ENCODE results near the gene RPL9.
"Not testable (repeated sequence)": the region's sequence is repeated elsewhere in the genome, so short reads cannot be mapped to it uniquely, and the experiment has no call there.

Gene RPL9

DNA sequence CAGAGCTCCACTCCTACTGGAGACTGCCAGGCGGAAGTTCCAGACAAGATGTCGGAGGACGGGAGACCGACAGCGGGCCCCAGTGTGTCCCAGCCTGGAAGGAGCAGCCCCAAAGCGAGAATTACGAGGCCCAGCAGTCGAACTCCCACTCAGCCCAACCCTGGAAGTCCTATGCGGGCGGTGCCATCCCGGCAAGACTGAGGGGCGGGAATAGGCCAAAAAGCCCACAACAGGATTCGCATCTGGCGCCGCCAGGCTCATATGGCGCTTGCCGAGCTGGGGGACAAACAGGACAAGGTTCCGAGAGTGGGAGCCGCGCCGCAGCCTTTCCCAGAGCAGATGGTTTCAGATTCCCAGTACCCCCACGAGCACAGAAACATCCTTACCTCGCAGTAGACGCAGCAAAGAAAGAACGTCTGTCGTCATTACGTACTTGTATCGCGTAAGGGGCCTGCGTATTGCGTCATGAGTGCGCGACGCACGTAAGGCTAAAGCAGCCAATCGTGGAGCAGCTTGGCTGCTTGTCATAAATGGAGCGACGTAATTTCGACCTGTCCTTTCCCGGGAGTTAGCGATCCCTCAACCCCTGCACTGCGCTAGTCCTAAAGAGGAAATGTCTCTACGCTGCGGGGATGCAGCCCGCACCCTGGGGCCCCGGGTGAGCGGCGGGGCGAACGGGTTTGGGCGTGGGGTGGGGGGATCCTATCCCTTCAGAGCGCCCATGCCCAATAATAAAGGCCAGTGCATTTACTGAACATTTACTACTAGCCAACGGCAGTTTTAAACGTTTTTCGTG is at the start of gene RPL9, which contains the start of gene LIAS:
TSS of gene RPL9 (minus strand) at position 418 of the 796 bp plus-strand sequence. CDS start 483 bp downstream, outside the sequence.
TSS of gene LIAS (plus strand) at position 552 of the 796 bp plus-strand sequence. CDS start at position 614, 62 bp downstream.
- peak; percentile 87 for DNase-seq

DNA sequence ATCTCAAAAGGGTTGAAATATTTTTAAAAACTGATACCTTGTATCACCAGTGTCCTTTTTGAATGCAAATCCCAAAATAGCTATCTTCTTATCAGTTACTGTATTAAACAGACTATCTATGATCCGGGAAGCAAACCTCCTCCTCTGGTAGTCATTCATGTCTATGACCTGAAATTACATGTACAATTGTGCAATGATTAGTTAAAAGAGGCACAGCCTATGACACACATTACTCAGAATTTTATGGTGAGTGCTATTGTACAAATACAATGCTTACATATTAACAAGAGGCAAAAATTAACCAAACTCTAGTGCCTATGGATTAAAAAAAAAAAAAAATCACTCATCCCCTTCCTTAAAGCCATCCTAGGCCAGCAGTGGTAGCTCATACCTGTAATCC is 46.9 kb upstream of the RPL9 start:
- no peak for DNase-seq

DNA sequence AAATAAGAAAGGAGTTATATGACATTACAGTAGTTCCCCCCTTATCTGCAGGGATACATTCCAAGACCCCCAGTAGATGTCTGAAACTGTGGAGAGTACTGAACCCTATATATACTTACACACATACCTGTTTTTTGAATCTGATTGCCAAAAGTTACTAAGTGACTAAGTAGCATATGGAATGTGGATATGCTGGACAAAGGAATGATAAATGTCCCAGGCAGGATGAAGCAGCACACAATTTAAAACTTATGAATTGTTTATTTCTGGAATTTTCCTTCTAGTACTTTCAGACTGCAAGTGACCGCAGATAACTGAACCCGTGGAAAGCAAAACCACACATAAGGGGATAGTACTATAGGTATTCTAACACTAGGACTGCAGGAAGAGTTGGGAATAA is 45.8 kb upstream of the RPL9 start:
- DNase-seq, result no peak

DNA sequence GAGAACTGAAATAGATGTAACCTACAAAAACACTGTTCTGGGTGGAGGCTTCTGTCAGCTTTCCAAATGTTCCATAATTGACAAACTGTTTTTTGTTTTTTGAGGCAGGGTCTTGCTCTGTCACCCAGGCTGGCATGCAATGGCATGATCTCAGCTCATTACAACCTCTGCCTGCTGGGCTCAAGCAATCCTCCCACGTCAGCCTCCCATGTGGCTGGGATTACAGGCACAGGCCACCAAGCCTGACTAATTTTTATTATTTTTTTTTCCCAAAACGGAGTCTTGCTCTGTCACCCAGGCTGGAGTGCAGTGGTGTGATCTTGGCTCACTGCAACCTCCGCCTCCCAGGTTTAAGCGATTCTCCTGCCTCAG is 43.9 kb upstream of the RPL9 start:
- DNase-seq, result not testable (repeated sequence)

DNA sequence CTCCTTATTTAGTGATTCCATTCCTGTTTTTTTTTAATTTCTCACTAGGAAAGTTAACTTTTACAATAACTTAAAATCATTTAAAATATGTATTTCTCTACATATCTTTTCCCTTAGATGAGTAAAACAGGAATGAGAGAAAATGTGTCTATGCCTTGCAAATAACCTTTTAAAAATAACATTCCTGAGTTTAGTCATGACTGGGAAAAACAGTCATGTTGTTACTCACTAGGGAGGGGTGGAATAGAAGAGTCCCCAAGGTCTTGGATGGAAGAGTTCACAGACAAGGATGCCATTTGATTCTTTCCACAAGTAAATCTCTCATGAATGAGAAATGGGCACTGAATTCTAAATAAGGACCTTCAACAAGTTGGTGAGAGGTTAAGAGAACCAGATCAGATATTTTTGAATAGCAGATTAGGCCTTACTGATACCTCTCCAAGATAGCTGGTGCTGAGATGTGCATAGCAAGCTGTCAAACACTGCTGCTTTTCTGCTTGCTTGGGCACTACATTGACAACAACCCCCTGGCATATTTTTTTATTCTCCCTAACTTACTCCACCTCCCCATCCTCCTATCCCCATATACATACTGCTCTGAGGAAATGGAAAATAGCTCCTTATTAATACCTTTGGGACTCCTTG is 43.4 kb upstream of the RPL9 start:
- DNase-seq, result no peak

DNA sequence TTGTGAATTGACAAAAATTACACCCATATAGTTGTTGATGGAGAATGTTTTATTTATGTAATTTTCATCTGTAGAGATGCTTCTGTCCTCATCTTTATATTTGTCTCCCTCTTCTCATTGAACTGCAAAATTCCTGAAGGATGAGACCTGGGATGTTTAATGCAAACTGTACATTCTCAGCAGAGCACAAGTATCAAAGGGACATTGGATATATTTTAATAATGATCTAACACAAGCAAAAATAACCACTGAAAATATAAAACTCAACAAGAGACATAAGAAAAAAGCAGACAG is 40.0 kb upstream of the RPL9 start:
- DNase-seq, result no peak

DNA sequence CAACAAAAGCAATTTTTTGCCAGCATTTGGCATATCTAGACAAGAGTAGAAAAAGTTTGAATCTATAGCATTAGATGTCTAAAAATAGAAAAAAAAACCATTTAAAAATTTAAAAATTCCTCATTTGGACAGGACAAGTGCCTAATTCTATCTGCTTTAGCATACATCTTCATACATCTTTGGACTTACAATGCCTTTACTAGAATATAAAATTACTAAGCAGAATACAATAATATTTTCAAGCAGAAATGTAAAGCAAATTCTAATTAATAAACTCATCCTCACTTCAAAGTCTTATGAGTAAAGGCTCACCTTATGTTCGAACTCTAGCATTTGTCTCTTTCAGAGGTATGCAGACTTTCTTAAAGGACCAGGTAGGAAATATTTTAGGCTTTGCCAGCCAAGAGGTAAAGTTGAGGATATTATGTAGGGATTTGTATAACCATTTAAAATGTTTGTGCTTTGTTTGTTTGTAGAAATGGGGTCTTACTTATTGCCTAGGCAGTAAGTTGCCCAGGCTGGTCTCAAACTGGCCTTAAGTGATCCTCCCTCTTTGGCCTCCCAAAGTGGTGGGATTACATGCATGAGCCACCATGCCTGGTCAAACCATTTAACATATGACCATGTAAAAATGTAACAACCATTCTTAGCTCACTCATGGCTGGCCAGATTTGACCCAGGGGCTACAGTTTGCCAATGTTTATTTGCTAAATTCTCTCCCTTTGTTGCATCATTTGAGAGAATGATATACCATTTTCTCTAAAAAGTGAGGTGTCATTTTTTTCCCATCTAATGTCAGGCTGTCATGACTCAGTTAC is 39.4 kb upstream of the RPL9 start:
- DNase-seq, result no peak

DNA sequence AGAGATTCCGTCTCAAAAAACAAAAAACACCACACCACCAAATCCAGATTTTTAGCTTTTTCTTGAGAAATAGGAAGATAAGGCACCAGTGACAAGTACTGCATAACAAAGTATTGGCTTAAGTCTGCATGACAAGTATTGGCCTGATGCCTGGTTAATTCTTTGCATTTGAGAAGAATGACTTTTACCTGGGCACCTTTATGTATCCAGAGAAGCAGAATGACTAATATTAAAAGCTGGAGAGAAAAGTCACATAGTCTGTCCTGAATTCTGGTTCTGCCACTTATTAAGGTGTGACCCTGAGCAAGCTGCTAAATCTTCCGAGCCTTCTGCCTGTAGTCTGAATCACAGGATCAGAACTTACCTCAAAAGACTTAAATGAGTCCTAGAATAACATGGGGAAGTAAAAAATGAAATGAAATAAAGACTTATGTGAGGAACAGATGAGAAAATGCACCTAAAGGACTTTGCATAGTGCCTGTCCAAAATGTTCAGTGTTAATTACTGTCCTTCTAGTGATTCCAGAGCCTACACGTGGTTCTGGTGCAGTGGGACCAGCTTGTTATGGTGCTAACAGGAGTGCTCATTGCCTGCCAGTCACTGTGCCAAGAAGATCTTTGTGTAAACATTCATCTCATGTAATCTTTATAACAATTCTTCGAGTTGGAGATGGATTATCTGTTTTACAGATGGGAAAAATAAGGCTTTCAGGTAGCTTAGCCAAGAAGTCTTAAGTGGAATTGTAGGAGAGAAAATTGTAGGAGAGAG is 36.9 kb upstream of the RPL9 start:
- DNase-seq, result no peak

DNA sequence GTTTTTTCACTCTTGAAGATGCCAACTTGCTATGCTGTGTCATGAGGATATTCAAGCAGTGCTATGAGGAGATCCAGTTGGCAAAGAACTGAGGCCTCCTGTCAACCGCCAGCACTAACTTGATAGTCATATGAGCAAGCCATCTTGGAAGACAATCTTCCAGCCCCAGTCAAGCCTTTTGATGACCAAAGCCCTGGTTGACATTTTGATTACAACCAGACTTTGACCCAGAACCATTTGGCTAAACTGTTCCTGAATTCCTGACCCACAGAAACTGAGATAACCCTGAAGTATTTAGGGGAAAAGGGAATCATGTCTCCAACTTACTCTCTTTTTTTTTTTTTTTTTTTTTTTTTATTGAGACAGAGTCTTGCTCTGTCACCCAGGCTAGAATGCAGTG is 35.6 kb upstream of the RPL9 start:
- no peak for DNase-seq

DNA sequence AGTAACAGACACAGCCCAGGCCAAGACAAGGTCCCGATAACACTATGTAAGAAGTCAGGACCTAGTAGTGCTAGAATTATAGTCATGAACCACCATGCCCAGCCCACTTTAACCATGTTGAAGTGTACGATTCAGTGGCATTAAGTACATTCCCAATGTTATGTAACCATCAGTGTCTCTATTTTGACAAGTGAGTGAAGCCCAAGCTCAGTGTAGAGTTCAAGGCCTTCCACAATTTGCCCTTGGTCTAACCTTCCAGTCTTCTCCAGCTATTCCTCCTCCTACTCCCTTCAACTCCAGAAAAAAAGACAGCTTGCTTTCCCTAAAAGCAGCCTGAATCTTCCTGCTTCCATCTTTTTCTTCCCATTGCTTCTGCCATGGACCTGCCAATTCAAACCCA is 31.6 kb upstream of the RPL9 start:
- DNase-seq, result no peak

DNA sequence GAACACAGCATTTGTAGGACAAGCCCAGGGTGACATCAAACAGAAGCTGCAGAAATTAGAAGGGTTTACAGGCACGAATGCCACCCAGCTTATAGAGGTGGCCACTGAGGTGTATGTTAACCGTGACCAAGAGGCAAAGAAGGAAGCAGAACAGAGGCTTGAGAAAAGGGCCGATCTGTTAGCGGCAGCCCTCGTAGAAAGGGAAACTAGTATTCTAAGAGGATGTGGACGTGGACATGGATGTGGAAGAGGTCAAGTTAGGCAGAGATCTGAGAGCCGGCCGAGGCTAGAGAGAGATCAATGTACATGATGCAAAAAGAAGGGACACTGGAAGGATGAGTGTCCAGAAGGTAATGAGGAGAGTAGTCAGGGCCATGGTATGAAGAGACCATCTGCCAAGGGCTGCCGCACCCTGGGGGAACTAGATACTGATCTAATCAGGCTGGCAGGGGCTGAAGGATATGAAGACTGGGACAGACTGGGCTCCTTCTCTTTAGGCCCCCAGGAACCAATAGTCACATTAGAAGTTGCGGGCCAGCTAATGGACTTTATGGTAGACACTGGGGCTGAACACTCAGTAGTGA is 27.6 kb upstream of the RPL9 start:
- no peak for DNase-seq

DNA sequence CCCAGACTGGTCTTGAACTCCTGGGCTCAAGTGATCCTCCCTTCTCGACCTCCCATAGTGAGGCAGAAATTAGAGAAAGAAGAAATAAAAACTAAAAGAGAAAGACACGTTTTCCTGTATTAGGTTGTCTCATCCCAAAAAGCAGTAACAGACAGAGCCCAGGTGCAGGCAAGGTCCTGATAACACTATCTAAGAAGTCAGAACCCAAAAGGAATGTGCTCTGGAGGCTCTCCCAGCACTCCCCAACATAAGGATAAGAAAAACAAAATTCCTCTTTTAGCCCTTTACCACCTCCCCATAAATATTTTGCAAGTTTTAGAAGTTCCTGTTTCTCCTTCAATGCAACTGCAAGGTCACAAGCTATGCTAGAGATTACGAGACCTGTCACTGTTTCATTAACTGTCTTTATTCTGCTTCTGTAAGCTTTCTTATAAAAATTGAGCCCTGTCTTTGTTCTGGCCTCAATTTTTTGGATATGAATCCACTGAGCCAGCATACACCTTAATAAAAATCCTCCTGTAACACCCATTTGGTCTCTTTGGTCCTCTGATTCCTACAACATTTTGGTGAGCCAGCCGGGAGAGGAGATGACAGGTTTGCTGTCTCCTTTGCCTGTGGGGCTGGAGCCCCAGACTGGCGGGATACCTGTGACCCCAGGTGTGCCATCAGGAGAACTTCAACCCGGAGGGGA is 26.0 kb upstream of the RPL9 start:
- DNase-seq, result no peak

DNA sequence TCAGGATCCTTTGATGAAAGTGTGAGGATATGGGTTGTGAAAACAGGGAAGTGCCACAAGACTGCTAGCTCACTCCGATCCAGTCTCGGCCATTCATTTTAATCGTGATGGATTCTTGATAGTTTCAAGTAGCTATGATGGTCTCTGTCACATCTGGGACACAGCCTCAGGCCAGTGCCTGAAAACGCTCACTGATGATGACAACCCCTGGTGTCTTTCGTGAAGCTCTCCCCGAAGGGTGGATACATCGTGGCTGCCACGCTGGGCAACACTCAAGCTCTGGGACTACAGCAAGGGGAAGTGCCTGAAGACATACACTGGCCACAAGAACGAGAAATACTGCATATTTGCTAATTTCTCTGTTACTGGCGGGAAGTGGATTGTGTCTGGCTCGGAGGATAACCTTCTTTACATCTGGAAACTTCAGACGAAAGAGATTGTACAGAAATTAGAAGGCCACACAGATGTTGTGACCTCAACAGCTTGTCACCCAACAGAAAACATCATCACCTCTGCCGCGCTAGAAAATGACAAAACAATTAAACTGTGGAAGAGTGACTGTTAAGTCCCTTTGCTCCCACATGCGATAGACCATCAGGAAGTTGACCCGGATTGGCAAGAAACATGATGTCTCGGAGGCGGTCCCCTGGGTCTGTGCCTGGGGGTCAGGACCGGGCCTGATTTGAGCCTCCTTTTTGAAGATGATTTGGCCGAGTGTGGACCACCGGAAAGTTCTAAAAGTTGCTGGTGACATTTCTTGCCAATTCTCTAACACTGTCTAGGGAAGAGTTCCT is 22.4 kb upstream of the RPL9 start:
- DNase-seq, result no peak

DNA sequence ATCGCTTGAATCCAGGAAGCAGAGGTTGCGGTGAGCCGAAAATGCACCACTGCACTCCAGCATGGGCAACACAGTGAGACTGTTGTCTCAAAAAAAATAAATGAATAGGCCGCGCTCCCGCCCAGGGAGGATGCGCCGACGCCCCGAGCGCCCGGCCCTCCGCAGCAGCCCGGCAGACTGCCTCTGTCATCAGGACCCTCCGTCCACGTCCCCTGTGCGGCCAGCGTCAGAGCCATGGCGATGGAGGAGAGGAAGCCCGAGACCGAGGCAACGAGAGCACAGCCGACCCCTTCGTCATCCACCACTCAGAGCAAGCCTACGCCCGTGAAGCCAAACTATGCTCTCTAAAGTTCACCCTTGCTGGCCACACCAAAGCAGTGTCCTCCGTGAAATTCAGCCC is 21.5 kb upstream of the RPL9 start:
- no peak for DNase-seq

DNA sequence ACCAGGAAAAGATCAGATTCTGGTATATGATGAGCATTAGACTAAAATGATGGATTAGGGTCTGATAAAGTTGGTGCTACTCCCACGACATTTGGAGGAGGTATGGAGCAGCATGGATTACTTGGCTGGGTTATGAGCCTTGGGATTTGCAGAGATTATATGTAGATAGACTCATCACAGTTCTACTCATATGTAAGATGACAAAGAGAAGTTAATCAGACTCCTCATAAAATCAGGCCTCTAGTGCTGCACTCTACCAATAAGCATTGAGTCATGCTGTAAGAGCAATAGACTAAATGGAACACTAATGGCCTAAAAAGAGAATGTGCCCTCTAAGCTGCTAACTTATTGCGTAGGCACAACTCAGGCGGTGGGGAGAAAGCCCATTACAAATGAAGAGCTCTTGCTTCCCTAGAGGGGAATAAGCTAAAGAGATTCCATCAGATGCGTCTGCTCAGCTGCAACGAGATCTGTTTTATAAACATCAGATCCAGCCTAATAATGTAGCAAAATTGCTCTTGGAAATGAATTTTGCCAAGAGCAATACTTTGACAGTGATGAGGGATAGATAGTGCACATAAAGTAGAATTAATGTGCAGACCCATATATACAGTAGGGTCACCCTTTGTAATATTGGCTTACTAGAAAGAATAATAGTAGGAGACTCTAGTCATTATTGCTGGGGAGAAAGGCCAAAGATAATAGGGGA is 17.6 kb upstream of the RPL9 start:
- no peak for DNase-seq

DNA sequence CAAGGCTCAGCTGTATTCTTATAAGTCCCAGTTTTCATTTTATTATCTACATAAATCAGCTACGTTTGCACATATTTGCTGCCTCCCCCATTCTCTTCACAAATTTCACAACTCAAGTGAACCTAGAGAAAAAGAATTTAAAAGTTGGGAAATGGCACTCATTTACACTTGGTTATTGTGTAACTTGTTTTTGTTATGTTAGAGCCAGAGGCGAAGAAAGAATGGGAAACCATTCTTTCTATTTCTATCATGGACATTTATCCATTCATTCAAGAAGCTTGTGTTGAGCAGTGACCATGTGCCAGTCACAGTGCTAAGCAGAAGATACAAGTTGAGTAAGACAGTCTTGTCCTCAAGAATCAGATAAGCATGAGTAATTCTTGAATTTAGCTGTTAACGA is 13.7 kb upstream of the RPL9 start:
- DNase-seq, result no peak

DNA sequence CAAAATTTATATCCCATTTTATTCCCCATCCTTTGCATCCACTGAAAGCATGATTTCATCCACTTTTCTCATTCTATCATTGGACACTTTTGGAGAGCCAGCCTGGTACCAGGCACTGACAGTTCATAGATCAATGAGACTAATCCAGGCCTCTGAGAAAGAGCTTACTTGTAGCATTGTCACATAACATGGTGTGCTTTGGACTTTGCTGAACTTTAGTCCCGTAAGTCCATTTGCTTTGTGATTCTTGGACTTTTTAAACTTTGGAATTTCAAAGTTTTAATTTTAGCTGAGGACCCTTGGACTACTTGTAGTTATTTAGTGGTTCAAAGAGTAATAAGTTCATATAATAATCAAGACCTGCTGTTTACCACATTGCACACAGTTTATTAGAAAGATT is 11.7 kb upstream of the RPL9 start:
- no peak for DNase-seq

DNA sequence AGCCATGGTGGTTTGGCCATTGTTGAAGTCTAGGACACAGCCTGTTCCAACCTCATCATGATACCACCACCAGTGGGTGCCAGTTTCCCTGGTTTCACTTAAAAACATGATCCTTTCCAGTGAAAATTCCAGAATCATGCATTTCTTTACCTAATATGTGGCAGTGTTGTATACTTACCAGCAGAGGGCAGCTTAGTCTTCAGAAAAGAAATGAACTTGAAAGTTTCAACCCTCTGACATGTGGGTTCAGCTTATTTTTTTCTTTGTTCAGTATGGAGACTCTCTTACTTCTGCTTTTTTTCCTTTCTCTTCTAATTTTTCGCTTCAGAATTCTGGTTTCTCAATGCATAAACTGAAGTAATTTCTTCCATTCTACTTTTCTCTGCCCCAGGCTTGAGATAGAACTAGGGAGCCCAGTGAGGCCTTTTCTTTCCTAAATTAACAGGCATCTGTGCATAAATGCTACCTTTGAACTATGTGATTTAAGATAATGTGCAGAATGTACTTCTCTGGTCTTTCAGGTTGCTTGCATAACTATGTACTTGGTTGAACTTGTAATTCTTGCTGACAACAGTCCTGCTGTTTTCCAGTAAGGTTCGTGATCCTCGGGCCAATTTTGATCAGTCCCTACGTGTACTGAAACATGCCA is 10.8 kb upstream of the RPL9 start:
- DNase-seq, result peak; percentile 19

DNA sequence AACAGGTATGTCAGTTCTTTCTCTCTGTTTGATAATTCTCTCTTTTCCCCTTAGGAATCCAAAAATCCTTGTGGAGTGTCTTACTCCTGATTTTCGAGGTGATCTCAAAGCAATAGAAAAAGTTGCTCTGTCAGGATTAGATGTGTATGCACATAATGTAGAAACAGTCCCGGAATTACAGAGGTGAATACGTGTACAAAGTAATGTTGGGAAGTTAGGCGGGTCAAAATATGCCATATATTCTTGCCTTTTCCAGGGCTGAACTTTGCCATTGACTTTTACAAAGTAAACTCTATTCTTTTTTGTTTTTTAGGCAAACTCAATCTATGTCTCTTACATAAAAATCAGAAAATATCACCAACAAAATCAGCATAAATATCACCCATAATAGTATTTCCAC is 8.7 kb upstream of the RPL9 start:
- no peak for DNase-seq

DNA sequence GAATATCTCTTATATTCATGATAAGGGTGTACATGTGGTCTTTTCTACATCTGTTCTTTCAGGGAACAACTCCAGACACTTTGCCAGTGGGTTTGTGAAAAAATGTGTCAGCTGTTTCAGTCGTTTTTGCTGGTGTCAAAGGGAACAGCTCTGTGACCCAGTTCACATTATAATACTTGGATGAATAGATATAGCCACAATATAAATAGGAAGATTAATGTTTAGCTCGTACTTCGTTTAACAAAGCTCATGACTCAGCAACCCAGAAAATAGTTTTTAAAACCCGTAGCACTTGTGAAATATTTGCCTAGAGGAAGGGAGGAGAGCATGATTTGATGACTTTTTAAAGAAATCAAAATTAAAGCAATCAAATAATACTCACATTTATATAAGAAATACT is 8.0 kb upstream of the RPL9 start:
- DNase-seq, result no peak

Data from NCI-H2029 treated with DMSO at 0.1 percent for 48 hours (cell line).